GM04503 (cell line): Measurements from ENCODE around the gene HEXA.
"Not testable (repeated sequence)": the region's sequence is repeated elsewhere in the genome, so short reads cannot be mapped to it uniquely, and the experiment has no call there.

Experiments
- DNase-seq: peaks from one replicate; pipeline ENCODE4 v3.0.0-alpha.2; 2012; ENCODE audit warnings: low read depth

The HEXA gene

GRCh38 chr15:72375846-72376581, at the start of gene HEXA:
TSS of gene HEXA (minus strand) at chr15:72376014. CDS start at chr15:72375972, 42 bp downstream.
- peak; percentile 37 for DNase-seq

- no peak for DNase-seq
Measured at GRCh38 chr15:72423256-72423655, 47.4 kb upstream of the HEXA start.

GRCh38 chr15:72421484-72421883, 45.7 kb upstream of the HEXA start:
- DNase-seq = no peak

GRCh38 chr15:72420576-72420975, 44.8 kb upstream of the HEXA start:
- no peak for DNase-seq

GRCh38 chr15:72419768-72420167, 44.0 kb upstream of the HEXA start:
- DNase-seq = not testable (repeated sequence)

GRCh38 chr15:72415304-72415703, 39.5 kb upstream of the HEXA start:
- DNase-seq = no peak

GRCh38 chr15:72413337-72413736, 37.5 kb upstream of the HEXA start:
- DNase-seq = not testable (repeated sequence)

GRCh38 chr15:72411544-72411943, 35.7 kb upstream of the HEXA start:
- no peak for DNase-seq

- no peak for DNase-seq
Measured at GRCh38 chr15:72411111-72411510, 35.3 kb upstream of the HEXA start.

GRCh38 chr15:72406936-72407335, 31.1 kb upstream of the HEXA start:
- DNase-seq = no peak

GRCh38 chr15:72404841-72405240, 29.0 kb upstream of the HEXA start:
- no peak for DNase-seq

- no peak for DNase-seq
Measured at GRCh38 chr15:72404356-72404755, 28.5 kb upstream of the HEXA start.

GRCh38 chr15:72402726-72403125, 26.9 kb upstream of the HEXA start:
- no peak for DNase-seq

GRCh38 chr15:72398648-72399047, 22.8 kb upstream of the HEXA start:
- DNase-seq = no peak

GRCh38 chr15:72397796-72398588, 22.2 kb upstream of the HEXA start, which contains the start of gene TMEM202:
TSS of gene TMEM202 (plus strand) at chr15:72398305. CDS start at chr15:72398327, 22 bp downstream.
- no peak for DNase-seq

- not testable (repeated sequence) for DNase-seq
Measured at GRCh38 chr15:72396331-72396730, 20.5 kb upstream of the HEXA start.

GRCh38 chr15:72389231-72389630, 13.4 kb upstream of the HEXA start:
- no peak for DNase-seq

- no peak for DNase-seq
Measured at GRCh38 chr15:72387741-72388140, 11.9 kb upstream of the HEXA start.

- no peak for DNase-seq
Measured at GRCh38 chr15:72382146-72382545, 6.3 kb upstream of the HEXA start.

GRCh38 chr15:72380743-72381142, 4.9 kb upstream of the HEXA start:
- no peak for DNase-seq

- DNase-seq = no peak
Measured at GRCh38 chr15:72379856-72380430, 4.1 kb upstream of the HEXA start.

- not testable (repeated sequence) for DNase-seq
Measured at GRCh38 chr15:72379106-72379505, 3.3 kb upstream of the HEXA start.

GRCh38 chr15:72377331-72377730, 1.5 kb upstream of the HEXA start:
- no peak for DNase-seq
